Trophoblast cell (in vitro differentiated cells and primary cell): Measurements from ENCODE around the gene XIST.
"Not testable (repeated sequence)": the region's sequence is repeated elsewhere in the genome, so short reads cannot be mapped to it uniquely, and the experiment has no call there.

Source experiments
- DNase-seq, 2 donors: peaks; one replicate each; pipeline ENCODE4 v3.0.0-alpha.2; 2016
- H2AFZ ChIP-seq: 2 replicates; pipeline ENCODE4 v1.6.1; 2013; ENCODE audit warnings: low read length, moderate library complexity, mild to moderate bottlenecking; ENCODE audit not compliant: insufficient read depth, poor library complexity
- H2AK5ac ChIP-seq: 2 replicates; pipeline ENCODE4 v1.6.1; 2013; ENCODE audit warnings: mild to moderate bottlenecking, low read length
- H2BK120ac ChIP-seq: 2 replicates; pipeline ENCODE4 v1.6.1; 2013; ENCODE audit warnings: low read length, mild to moderate bottlenecking, moderate library complexity; ENCODE audit not compliant: insufficient read depth, poor library complexity
- H2BK12ac ChIP-seq: 2 replicates; pipeline ENCODE4 v1.6.1; 2013; ENCODE audit warnings: mild to moderate bottlenecking, low read length, moderate library complexity
- H2BK5ac ChIP-seq: 2 replicates; pipeline ENCODE4 v1.6.1; 2013; ENCODE audit warnings: low read length, low read depth, moderate library complexity, mild to moderate bottlenecking; ENCODE audit not compliant: poor library complexity
- H3K14ac ChIP-seq: 2 replicates; pipeline ENCODE4 v1.6.1; 2013; ENCODE audit warnings: mild to moderate bottlenecking, low read length
- H3K18ac ChIP-seq: 2 replicates; pipeline ENCODE4 v1.6.1; 2013; ENCODE audit warnings: mild to moderate bottlenecking, low read length
- H3K23ac ChIP-seq: 2 replicates; pipeline ENCODE4 v1.6.1; 2013; ENCODE audit warnings: low read length
- H3K27ac ChIP-seq: 2 replicates; pipeline ENCODE4 v1.5.1; 2013; ENCODE audit warnings: low read depth, mild to moderate bottlenecking, inconsistent platforms, low read length, moderate library complexity
- H3K27me3 ChIP-seq: 2 replicates; pipeline ENCODE4 v1.6.1; 2013; ENCODE audit warnings: inconsistent platforms, mild to moderate bottlenecking, low read length, moderate library complexity; ENCODE audit not compliant: insufficient read depth
- H3K36me3 ChIP-seq, 2 experiments: 1 replicate in 1 of 2; 2 replicates in 1 of 2; pipeline ENCODE4 v1.6.1; 2013; ENCODE audit warnings: low read length in 2 of 2, mild to moderate bottlenecking in 2 of 2, moderate library complexity in 1 of 2; ENCODE audit not compliant: insufficient read depth in 2 of 2, control insufficient read depth in 1 of 2
- H3K4ac ChIP-seq: 2 replicates; pipeline ENCODE4 v1.6.1; 2013; ENCODE audit warnings: low read depth, mild to moderate bottlenecking, low read length, moderate library complexity
- H3K4me1 ChIP-seq, 2 experiments: 1 replicate in 1 of 2; 2 replicates in 1 of 2; pipeline ENCODE4 v1.6.1; 2013; ENCODE audit warnings: low read length in 2 of 2, mild to moderate bottlenecking in 2 of 2, moderate library complexity in 1 of 2; ENCODE audit not compliant: insufficient read depth in 2 of 2, control insufficient read depth in 1 of 2
- H3K4me2 ChIP-seq: 2 replicates; pipeline ENCODE4 v1.6.1; 2013; ENCODE audit warnings: inconsistent platforms, mild to moderate bottlenecking, low read length, moderate library complexity
- H3K4me3 ChIP-seq: 2 replicates; pipeline ENCODE4 v1.5.1; 2013; ENCODE audit warnings: mild to moderate bottlenecking, low read depth, low read length, inconsistent platforms
- H3K79me1 ChIP-seq: one replicate; pipeline ENCODE4 v1.6.1; 2013; ENCODE audit warnings: low read length
- H3K79me2 ChIP-seq: 2 replicates; pipeline ENCODE4 v1.6.1; 2013; ENCODE audit warnings: low read length, mild to moderate bottlenecking; ENCODE audit not compliant: control insufficient read depth, insufficient read depth, poor library complexity
- H3K9ac ChIP-seq: 2 replicates; pipeline ENCODE4 v1.6.1; 2013; ENCODE audit warnings: mild to moderate bottlenecking, low read length
- H3K9me3 ChIP-seq: 2 replicates; pipeline ENCODE4 v1.6.1; 2013; ENCODE audit warnings: low read depth, mild to moderate bottlenecking, control low read depth, inconsistent platforms, low read length; ENCODE audit not compliant: insufficient read depth
- H4K12ac ChIP-seq: 2 replicates; pipeline ENCODE4 v1.6.1; 2013; ENCODE audit warnings: low read depth, mild to moderate bottlenecking, low read length, moderate library complexity
- H4K8ac ChIP-seq: 2 replicates; pipeline ENCODE4 v1.6.1; 2013; ENCODE audit warnings: low read depth, mild to moderate bottlenecking, low read length, moderate library complexity
- H4K91ac ChIP-seq: one replicate; pipeline ENCODE4 v1.6.1; 2013; ENCODE audit warnings: low read depth, mild to moderate bottlenecking, low read length, moderate library complexity
- WGBS: extraction: QIAGEN DNeasy Blood & Tissue Kit; methylation state at CpG from one replicate; pipeline ENCODE4 v1.1.7; 2013; ENCODE audit warnings: missing lambda C conversion rate; ENCODE audit not compliant: insufficient read length, insufficient coverage; ENCODE audit errors: extremely low coverage; 5-methylcytosine and 5-hydroxymethylcytosine counted together

The XIST gene

DNA sequence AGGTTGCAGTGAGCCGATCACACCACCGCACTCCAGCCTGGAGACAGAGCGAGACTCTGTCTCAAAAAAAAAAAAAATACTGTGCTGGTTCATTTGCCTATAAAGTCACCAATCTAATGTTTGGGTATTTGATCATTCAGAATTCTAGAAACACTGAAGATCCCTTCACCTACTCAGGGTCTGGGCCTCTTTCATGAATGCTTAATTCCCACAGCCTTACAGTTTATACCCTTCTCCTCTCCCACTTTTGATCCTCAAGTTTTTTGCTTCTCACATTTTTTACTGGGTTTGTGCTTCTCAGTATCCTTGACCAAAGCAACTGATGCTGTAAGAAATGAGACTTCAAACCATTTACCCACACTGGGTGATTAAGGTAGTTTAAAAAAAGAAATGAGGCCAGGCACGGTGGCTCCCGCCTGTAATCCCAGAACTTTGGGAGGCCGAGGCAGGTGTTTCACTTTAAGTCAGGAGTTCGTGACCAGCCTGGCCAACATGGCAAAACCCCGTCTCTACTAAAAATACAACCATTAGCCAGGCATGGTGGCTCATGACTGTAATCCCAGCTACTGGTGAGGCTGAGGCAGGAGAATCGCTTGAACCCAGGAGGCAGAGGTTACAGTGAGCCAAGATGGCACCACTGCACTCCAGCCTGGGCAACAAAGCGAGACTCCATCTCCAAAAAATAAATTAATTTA is 32.5 kb downstream of the XIST start:
- not testable (repeated sequence) for H3K4me3 ChIP-seq, H3K23ac ChIP-seq, H4K8ac ChIP-seq, H3K18ac ChIP-seq, H2AFZ ChIP-seq, H3K79me2 ChIP-seq, H2BK5ac ChIP-seq, H3K4ac ChIP-seq, H3K27ac ChIP-seq, H2AK5ac ChIP-seq, H4K12ac ChIP-seq, H2BK12ac ChIP-seq, H3K4me1 ChIP-seq, H3K9ac ChIP-seq, H3K27me3 ChIP-seq, H3K4me2 ChIP-seq, H2BK120ac ChIP-seq, H3K79me1 ChIP-seq, H3K36me3 ChIP-seq, H3K14ac ChIP-seq, DNase-seq, H3K9me3 ChIP-seq, H4K91ac ChIP-seq
- no CpG with 5 or more reads among the region's 10 CpGs for WGBS

DNA sequence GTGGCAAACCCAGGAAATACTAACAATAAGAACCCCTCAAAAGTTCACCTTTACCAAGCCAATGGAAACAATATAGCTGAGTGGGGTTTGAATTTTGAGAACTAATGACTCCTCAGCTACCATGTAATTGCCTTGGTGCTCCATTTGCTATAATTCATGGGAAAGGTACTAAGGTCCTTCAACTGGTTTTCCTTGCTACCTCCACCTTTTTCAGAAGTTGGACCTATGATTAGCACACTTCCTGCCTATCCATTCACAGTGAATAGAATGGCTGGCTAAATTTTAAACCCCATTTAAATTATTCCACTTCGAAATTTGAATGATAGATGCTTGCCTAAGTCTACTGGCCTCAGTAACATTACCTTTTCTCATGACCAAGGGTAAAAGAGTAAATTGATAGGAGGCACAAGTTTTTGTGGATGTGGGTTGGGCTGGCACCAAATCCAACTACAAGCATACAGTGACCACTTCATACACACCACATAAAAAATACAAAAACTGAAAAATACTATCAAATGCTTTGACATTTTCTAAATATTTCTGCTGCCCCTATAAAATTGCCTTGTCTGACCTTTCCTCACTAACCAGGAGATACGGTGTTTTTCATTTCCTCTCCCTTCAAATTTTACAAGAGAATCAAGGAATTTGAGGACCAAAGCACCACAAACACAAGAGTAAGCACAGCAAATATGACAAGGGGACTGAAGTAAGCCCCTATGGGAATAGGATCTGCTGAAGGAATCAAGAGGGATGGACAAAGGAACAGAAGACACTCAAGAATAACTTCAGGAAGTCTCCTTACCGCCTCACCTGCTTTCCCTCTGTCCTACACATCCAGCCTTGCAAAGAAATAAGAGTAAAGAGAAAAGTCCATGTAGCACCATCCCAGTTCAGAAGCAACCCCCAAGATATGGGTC is 34.1 kb downstream of the XIST start:
- WGBS: no CpG with 5 or more reads among the region's 3 CpGs
- Histone ChIP-seq H2AK5ac (no peak overlapping the region), H4K91ac (no peak overlapping the region), H3K36me3 (no peaks in the 10 kb centered on the region), H3K14ac (no peak overlapping the region), H3K18ac (no peak overlapping the region), H4K8ac (no peak overlapping the region), H2BK5ac (no peak overlapping the region), H2BK12ac (no peak overlapping the region), H3K79me1 (no peaks in the 10 kb centered on the region), H3K9ac (no peak overlapping the region), H3K27me3 (no peaks in the 10 kb centered on the region), H4K12ac (no peak overlapping the region), H3K4ac (no peak overlapping the region), H3K23ac (no peak overlapping the region), H3K4me3 (no peak overlapping the region), H3K79me2 (no peaks in the 10 kb centered on the region), H2BK120ac (no peak overlapping the region), H3K27ac (no peak overlapping the region), H3K4me1 (no peaks in the 10 kb centered on the region), H3K4me2 (no peak overlapping the region), H3K9me3 (no peaks in the 10 kb centered on the region), H2AFZ (no peak overlapping the region)
- no peak for DNase-seq

GRCh38 chrX:73817393-73818199 is 34.9 kb downstream of the XIST start:
- H3K4me3 ChIP-seq: no peak overlapping the region
- no peaks in the 10 kb centered on the region for H3K27me3 ChIP-seq
- H3K9me3 ChIP-seq: no peaks in the 10 kb centered on the region
- DNase-seq: peak in 1 of 2 donors; percentile 51
- no peak overlapping the region for H2BK5ac ChIP-seq
- H4K91ac ChIP-seq: no peak overlapping the region
- no peak overlapping the region for H2AFZ ChIP-seq
- no peak overlapping the region for H2BK12ac ChIP-seq
- H3K27ac ChIP-seq: no peak overlapping the region
- no peak overlapping the region for H3K18ac ChIP-seq
- H2BK120ac ChIP-seq: no peak overlapping the region
- H3K14ac ChIP-seq: no peak overlapping the region
- no peak overlapping the region for H3K23ac ChIP-seq
- H2AK5ac ChIP-seq: no peak overlapping the region
- no peak overlapping the region for H3K4me2 ChIP-seq
- H4K8ac ChIP-seq: no peak overlapping the region
- no peaks in the 10 kb centered on the region for H3K79me2 ChIP-seq
- no peaks in the 10 kb centered on the region for H3K79me1 ChIP-seq
- no peak overlapping the region for H3K4ac ChIP-seq
- no CpG with 5 or more reads among the region's 6 CpGs for WGBS
- H3K36me3 ChIP-seq: no peaks in the 10 kb centered on the region
- no peak overlapping the region for H3K9ac ChIP-seq
- H3K4me1 ChIP-seq: no peaks in the 10 kb centered on the region
- no peak overlapping the region for H4K12ac ChIP-seq

GRCh38 chrX:73812256-73812655 is 40.3 kb downstream of the XIST start:
- no peak overlapping the region for H3K14ac ChIP-seq
- H3K4me1 ChIP-seq: no peaks in the 10 kb centered on the region
- H3K36me3 ChIP-seq: no peaks in the 10 kb centered on the region
- H3K79me1 ChIP-seq: no peaks in the 10 kb centered on the region
- H3K27ac ChIP-seq: no peak overlapping the region
- no peak overlapping the region for H3K23ac ChIP-seq
- no peak overlapping the region for H3K4me3 ChIP-seq
- H2BK120ac ChIP-seq: no peak overlapping the region
- H3K79me2 ChIP-seq: no peaks in the 10 kb centered on the region
- no peak overlapping the region for H3K4ac ChIP-seq
- H3K18ac ChIP-seq: no peak overlapping the region
- DNase-seq: no peak
- no peak overlapping the region for H3K4me2 ChIP-seq
- H4K8ac ChIP-seq: no peak overlapping the region
- no peak overlapping the region for H3K9ac ChIP-seq
- no peak overlapping the region for H2AK5ac ChIP-seq
- no peak overlapping the region for H4K91ac ChIP-seq
- no peak overlapping the region for H4K12ac ChIP-seq
- no peaks in the 10 kb centered on the region for H3K27me3 ChIP-seq
- H2BK5ac ChIP-seq: no peak overlapping the region
- no peaks in the 10 kb centered on the region for H3K9me3 ChIP-seq
- no peak overlapping the region for H2AFZ ChIP-seq
- H2BK12ac ChIP-seq: no peak overlapping the region
